ENCODE data around the gene ZNF366.

The ZNF366 gene

DNA sequence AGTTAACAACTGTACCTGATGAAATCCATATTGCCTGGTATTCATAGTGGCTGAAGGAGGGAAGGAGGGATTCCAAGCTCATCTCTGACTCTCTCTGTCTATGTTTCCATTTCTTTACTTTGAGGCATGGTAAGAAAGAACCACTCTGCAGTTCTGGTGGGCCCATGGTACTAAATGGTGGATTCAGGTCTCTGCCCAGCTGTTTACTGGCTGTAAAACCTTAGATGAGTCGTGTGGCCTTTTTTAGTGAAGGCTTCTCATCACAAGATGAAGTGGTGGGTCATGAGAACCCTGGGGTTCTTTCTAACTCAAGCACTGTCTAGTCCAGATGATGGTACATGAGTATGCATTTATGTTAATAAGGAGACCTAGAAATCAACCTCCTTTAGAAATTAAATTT is 49.7 kb downstream of the ZNF366 start:
- ChIA-PET CTCF (no interaction called here), POLR2A (ENCODE audit: low non-redundant PET) (no interaction called here)
- H3K27ac ChIP-seq = no peak overlapping the region
- TF ChIP-seq, protein P1, sequence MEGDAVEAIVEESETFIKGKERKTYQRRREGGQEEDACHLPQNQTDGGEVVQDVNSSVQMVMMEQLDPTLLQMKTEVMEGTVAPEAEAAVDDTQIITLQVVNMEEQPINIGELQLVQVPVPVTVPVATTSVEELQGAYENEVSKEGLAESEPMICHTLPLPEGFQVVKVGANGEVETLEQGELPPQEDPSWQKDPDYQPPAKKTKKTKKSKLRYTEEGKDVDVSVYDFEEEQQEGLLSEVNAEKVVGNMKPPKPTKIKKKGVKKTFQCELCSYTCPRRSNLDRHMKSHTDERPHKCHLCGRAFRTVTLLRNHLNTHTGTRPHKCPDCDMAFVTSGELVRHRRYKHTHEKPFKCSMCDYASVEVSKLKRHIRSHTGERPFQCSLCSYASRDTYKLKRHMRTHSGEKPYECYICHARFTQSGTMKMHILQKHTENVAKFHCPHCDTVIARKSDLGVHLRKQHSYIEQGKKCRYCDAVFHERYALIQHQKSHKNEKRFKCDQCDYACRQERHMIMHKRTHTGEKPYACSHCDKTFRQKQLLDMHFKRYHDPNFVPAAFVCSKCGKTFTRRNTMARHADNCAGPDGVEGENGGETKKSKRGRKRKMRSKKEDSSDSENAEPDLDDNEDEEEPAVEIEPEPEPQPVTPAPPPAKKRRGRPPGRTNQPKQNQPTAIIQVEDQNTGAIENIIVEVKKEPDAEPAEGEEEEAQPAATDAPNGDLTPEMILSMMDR (conservative IDR thresholded peaks at IDR 0.05; ENCODE audit: low read depth) = no peak
- no peak for DNase-seq (ENCODE audit: low spot score)

DNA sequence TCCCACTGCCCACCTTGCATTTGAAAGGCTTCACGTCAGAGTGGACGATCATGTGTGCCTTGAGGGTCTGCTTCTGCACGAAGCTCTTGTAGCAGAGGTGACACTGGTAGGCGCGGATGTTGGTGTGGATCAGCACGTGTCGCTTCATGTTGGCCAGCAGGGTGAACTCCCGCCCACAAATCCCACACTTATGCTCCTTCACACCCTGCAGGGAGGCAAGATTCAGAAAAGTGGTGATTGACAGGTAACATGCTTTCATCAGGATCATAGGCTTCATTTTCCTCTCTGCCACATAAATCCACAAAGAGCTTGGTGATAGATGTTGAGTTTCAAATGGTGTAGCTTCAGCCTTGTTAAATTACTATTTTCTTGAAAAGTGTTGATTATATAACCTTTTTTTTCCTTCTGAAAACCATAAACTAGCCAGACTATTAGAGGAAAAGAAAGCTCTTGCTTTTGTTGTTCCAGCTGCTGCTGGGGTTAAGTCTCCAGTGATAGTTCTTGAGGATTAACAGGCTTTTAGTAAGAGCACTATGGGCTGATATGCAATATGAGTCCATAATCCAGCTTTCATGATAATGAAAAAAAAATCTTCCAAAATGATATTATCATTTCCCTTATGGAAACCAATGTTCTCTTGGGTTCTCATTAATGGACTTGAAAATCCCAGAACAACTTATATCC is 50.7 kb downstream of the ZNF366 start:
- no peak overlapping the region for H3K27ac ChIP-seq
- DNase-seq (ENCODE audit: low spot score) = no peak
- CTCF ChIA-PET = interaction anchor here (0.6 to 1.1 kb wide), 2 partner anchors 24 to 128 kb away, joined by 3 to 4 read pairs; no protein-coding TSS in a partner anchor
- POLR2A ChIA-PET (ENCODE audit: low non-redundant PET) = no interaction called here
- TF ChIP-seq, protein P1 (conservative IDR thresholded peaks at IDR 0.05; ENCODE audit: low read depth) = no peak

DNA sequence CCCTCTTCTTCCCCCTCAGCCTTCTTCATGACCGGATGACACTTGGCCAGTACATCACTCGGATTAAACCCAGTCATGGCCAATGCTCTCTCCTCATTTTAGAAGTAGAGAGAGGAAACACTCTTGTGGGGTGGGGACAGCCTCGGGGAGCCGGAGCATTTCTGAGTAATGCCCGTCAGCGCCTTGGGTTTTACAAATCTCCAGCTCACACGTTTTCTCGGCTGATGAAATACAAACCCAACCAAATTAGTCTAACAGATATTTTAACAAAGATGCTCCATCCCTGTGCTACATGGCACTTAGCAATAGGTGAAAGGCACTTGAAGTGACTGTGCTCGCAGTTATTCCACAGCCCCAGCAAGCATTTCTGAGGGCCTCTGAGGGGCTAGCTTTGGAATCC is 51.7 kb downstream of the ZNF366 start:
- CTCF ChIA-PET = no interaction called here
- no peak overlapping the region for H3K27ac ChIP-seq
- POLR2A ChIA-PET (ENCODE audit: low non-redundant PET) = no interaction called here
- TF ChIP-seq, protein P1 (conservative IDR thresholded peaks at IDR 0.05; ENCODE audit: low read depth) = no peak
- DNase-seq (ENCODE audit: low spot score) = no peak

DNA sequence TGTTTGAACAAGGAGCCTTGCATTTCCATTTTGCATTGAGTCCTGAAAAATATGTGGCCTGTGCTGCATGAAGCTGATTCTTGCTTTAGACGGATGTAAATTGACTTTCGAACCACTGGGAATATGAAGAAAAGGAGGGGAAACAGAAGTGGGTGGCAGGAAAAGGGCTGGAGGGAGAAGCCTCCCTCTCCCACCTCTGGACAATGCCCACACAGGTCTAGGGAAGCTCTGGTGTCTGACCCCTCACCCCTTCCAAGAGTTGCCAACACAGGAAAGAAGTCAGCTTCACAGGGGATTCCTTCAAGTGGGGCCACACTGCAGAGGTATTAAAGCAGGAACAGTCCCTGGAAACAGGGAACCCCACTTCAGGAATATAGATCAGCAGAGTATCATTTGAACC is 52.2 kb downstream of the ZNF366 start:
- no peak for DNase-seq (ENCODE audit: low spot score)
- TF ChIP-seq, protein P1 (conservative IDR thresholded peaks at IDR 0.05; ENCODE audit: low read depth) = no peak
- ChIA-PET POLR2A (ENCODE audit: low non-redundant PET) (no interaction called here), CTCF (no interaction called here)
- no peak overlapping the region for H3K27ac ChIP-seq

DNA sequence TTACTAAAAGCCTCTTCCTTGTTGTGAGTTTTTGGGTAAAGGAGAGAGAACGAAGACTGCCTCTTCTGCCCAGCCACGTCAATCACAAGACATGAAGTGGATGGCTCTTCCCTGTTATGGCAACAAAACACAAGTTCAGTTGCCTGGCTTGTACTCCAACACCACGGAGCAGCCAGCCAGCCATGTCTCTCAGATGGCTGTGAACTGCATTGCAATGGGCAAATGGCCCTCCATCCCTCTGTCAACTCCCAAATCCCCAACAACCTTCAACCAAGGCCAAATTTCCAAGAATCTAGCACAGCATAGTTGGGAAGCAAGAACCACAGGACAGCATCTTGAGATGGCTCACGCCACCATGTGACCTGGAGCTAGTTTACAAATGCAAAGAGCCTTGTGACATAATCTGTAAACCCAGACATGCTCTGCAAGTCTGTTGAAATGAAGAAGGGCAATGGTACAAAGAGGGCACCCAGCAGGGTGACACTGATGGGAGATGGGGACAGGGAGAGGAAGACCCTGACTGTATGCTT is 53.9 kb downstream of the ZNF366 start:
- POLR2A ChIA-PET (ENCODE audit: low non-redundant PET) = no interaction called here
- CTCF ChIA-PET = interaction anchor here (0.6 to 0.8 kb wide), 2 partner anchors 10 to 725 kb away, joined by 3 read pairs; no protein-coding TSS in a partner anchor
- TF ChIP-seq, protein P1 (conservative IDR thresholded peaks at IDR 0.05; ENCODE audit: low read depth) = no peak
- peak overlapping the region; percentile 91 for H3K27ac ChIP-seq
- DNase-seq (ENCODE audit: low spot score) = no peak

DNA sequence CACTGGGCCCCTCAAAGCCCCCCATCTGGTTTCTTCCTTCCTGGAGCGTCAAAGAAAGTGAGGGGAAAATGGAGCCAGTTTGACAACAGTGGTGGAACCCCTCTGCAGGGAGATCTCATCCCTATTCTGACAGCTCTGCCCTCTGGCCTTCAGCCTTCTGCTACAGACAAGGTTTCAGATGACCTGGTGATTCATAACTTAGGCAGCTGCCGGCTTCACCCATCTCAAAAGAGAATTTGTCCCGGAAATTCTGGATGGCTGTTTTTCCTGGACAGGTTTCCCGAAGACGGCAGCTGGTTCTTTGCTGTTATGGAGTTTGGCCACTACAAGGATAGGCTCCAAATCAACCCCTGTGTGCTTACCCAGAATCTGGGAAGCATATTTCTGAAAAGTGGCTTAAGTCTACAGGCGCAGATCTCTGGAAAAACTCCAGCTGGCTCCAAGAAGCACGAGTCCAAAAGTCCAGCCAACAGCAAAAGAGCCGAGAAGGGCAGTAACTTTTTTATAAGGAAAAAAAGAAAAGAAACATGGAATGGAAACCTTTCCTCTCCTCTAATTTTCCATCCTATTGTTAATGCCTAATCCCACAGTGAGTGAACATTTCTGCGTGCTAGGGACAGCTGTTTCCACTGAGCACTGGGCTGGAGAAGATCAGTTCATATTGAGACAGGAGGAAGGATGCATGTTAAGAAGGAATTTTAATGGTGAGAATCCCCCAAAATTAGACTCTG is 54.5 kb downstream of the ZNF366 start:
- peak overlapping the region; percentile 91 for H3K27ac ChIP-seq
- TF ChIP-seq, protein P1 (conservative IDR thresholded peaks at IDR 0.05; ENCODE audit: low read depth) = no peak
- ChIA-PET POLR2A (ENCODE audit: low non-redundant PET) (no interaction called here), CTCF (interaction anchor here (0.6 to 1.8 kb wide), 4 partner anchors 11 to 726 kb away, joined by 3 to 5 read pairs (median 3); no protein-coding TSS in a partner anchor)
- peak; percentile 92 for DNase-seq (ENCODE audit: low spot score)

Measured in RWPE1 (cell line).